CD14-positive monocyte (primary cell): ENCODE measurements around the gene FRMPD1. TPM values are rescaled to one million over a fixed set of nuclear protein-coding genes. Genes with fewer than 3 reads are reported as not detected.

ENCODE experiments used
- DNase-seq, 3 donors: peaks; one replicate each; pipeline ENCODE4 v3.0.0-alpha.2; 2011 to 2022
- H2AFZ ChIP-seq: 2 replicates; pipeline ENCODE4 v1.6.0; 2012; ENCODE audit warnings: mild to moderate bottlenecking, low read depth, low read length, inconsistent platforms; ENCODE audit not compliant: insufficient read depth, poor library complexity, severe bottlenecking
- H3K27ac ChIP-seq, 2 donors: 1 replicate in 1 of 2; 2 replicates in 1 of 2; pipeline ENCODE4 v1.5.1; 2012 to 2013; ENCODE audit warnings: low read length in 2 of 2, control low read depth in 1 of 2, inconsistent platforms in 1 of 2, low read depth in 1 of 2, mild to moderate bottlenecking in 1 of 2
- H3K27me3 ChIP-seq, 2 donors: one replicate each; pipeline versions ENCODE4 v1.6.0 to v1.6.1; 2011 to 2013; ENCODE audit warnings: low read length in 2 of 2; ENCODE audit not compliant: control insufficient read depth in 2 of 2, insufficient read depth in 2 of 2
- H3K36me3 ChIP-seq, 2 donors: replicated peaks in 1 of 2; 1 replicate in 1 of 2; 2 replicates in 1 of 2; pipeline versions ENCODE4 v1.5.1 to v1.6.1; 2012 to 2013; ENCODE audit warnings: low read length in 2 of 2, control low read depth in 1 of 2, inconsistent platforms in 1 of 2, mild to moderate bottlenecking in 1 of 2; ENCODE audit not compliant: insufficient read depth in 2 of 2, control insufficient read depth in 1 of 2
- H3K4me1 ChIP-seq, 2 donors: 1 replicate in 1 of 2; 2 replicates in 1 of 2; pipeline versions ENCODE4 v1.5.1 to v1.6.1; 2012 to 2013; ENCODE audit warnings: low read length in 2 of 2, control low read depth in 1 of 2, inconsistent platforms in 1 of 2, mild to moderate bottlenecking in 1 of 2, moderate library complexity in 1 of 2; ENCODE audit not compliant: insufficient read depth in 2 of 2, control insufficient read depth in 1 of 2
- H3K4me2 ChIP-seq: replicated peaks from 2 replicates; pipeline ENCODE3; 2012; ENCODE audit warnings: low read length, moderate library complexity, mild to moderate bottlenecking; ENCODE audit not compliant: poor library complexity, severe bottlenecking; ENCODE audit errors: extremely low read depth
- H3K4me3 ChIP-seq, 3 experiments: fragments of 200-600 bp in 1 of 3; sonication (generic) in 1 of 3; replicated peaks in 1 of 3; 1 replicate in 2 of 3; 2 replicates in 1 of 3; pipeline ENCODE4 v1.5.1; 2011 to 2013; ENCODE audit warnings: low read length in 3 of 3, mild to moderate bottlenecking in 3 of 3, control low read depth in 2 of 3, low read depth in 2 of 3, inconsistent platforms in 1 of 3, moderate library complexity in 1 of 3
- H3K79me2 ChIP-seq: 2 replicates; pipeline ENCODE4 v1.6.0; 2012; ENCODE audit warnings: mild to moderate bottlenecking, control low read depth, inconsistent platforms, low read length, moderate library complexity; ENCODE audit not compliant: insufficient read depth
- H3K9ac ChIP-seq: 2 replicates; pipeline ENCODE4 v1.6.0; 2017; ENCODE audit warnings: low read length, mild to moderate bottlenecking; ENCODE audit not compliant: insufficient read depth, poor library complexity, severe bottlenecking
- H3K9me3 ChIP-seq, 2 donors: replicated peaks in 1 of 2; 1 replicate in 1 of 2; 2 replicates in 1 of 2; pipeline versions ENCODE4 v1.5.1 to v1.6.1; 2012 to 2013; ENCODE audit warnings: low read length in 2 of 2, control low read depth in 1 of 2; ENCODE audit not compliant: control insufficient read depth in 1 of 2, insufficient read depth in 1 of 2
- H4K20me1 ChIP-seq: 2 replicates; pipeline ENCODE4 v1.6.0; 2012; ENCODE audit warnings: mild to moderate bottlenecking, low read length, control low read depth, moderate library complexity; ENCODE audit not compliant: insufficient read depth
- H3K27ac Mint-ChIP-seq, 7 donors: one replicate each; pipeline ENCODE4 v1.8.0; 2020; ENCODE audit warnings: mild to moderate bottlenecking in 7 of 7, mixed read lengths in 7 of 7, moderate library complexity in 6 of 7, inconsistent platforms in 2 of 7
- H3K27me3 Mint-ChIP-seq, 3 donors: one replicate each; pipeline ENCODE4 v1.8.0; 2021 to 2022; ENCODE audit warnings: low read depth in 3 of 3, mild to moderate bottlenecking in 3 of 3, mixed read lengths in 3 of 3, moderate library complexity in 3 of 3, inconsistent platforms in 1 of 3
- H3K36me3 Mint-ChIP-seq, 2 donors: one replicate each; pipeline ENCODE4 v1.8.0; 2020; ENCODE audit warnings: mixed read lengths in 2 of 2, inconsistent platforms in 1 of 2, mild to moderate bottlenecking in 1 of 2
- H3K4me1 Mint-ChIP-seq: one replicate; pipeline ENCODE4 v1.8.0; 2020; ENCODE audit warnings: mild to moderate bottlenecking, mixed read lengths
- H3K4me3 Mint-ChIP-seq, 2 donors: one replicate each; pipeline ENCODE4 v1.8.0; 2020; ENCODE audit warnings: mild to moderate bottlenecking in 2 of 2, mixed read lengths in 2 of 2, moderate library complexity in 1 of 2
- H3K9me3 Mint-ChIP-seq, 7 donors: one replicate each; pipeline ENCODE4 v1.8.0; 2020 to 2022; ENCODE audit warnings: mixed read lengths in 7 of 7, mild to moderate bottlenecking in 6 of 7, moderate library complexity in 6 of 7, inconsistent platforms in 2 of 7
- CTCF ChIP-seq: fragments of 200-600 bp; IDR thresholded peaks from one replicate; pipeline ENCODE4 v1.8.0; 2022; ENCODE audit warnings: antibody characterized with exemption, mild to moderate bottlenecking
- WGBS: methylation state at CpG from one replicate; pipeline ENCODE4 v1.1.5; 2013; ENCODE audit warnings: missing lambda C conversion rate; ENCODE audit not compliant: insufficient coverage; 5-methylcytosine and 5-hydroxymethylcytosine counted together
- intact Hi-C, 2 donors: fragments of 100-400 bp; cut with micrococcal nuclease; formaldehyde crosslinking; loops; one replicate each; pipeline versions ENCODE4 v1.15.0 to v1.15.1; 2023
- polyA plus RNA-seq, 3 donors: library from polyadenylated mRNA; depleted of rRNA in 1 of 3; unstranded in 2 of 3; stranded (reverse) in 1 of 3; fragments of 300-500 nt in 2 of 3; fragments of >200 nt in 1 of 3; fragmentation: Illumina TruSeq in 2 of 3; gene quantifications; 1 replicate in 2 of 3; 2 replicates in 1 of 3; pipeline ENCODE4 v1.2.3, GENCODE V29; 2012 to 2021

FRMPD1 gene
- polyA plus RNA-seq, 3 donors, result 0.03 TPM; not detected in 2

- H3K4me3 ChIP-seq, result no peak overlapping the region
- H3K79me2 ChIP-seq, result no peaks in the 10 kb centered on the region
- H3K27ac ChIP-seq, result no peak overlapping the region
- Mint-ChIP-seq H3K27me3 (peaks cover 2 to 9% (median 3%) of the 10 kb centered on the region in 3 donors), H3K36me3 (no peaks in the 10 kb centered on the region), H3K9me3 (no peaks in the 10 kb centered on the region), H3K4me1 (no peaks in the 10 kb centered on the region), H3K27ac (no peak overlapping the region), H3K4me3 (no peak overlapping the region)
- H3K27me3 ChIP-seq, result no peaks in the 10 kb centered on the region
- DNase-seq, result no peak
- no peaks in the 10 kb centered on the region for H4K20me1 ChIP-seq
- H2AFZ ChIP-seq, result no peak overlapping the region
- intact Hi-C loops, result loop anchor here (5.0 kb wide), 2 partner anchors 616 to 656 kb away; no protein-coding TSS in a partner anchor
- no peak overlapping the region for H3K9ac ChIP-seq
- H3K4me1 ChIP-seq, result no peaks in the 10 kb centered on the region
- no peak for TF ChIP-seq CTCF
- no peak overlapping the region for H3K4me2 ChIP-seq
- no peaks in the 10 kb centered on the region for H3K36me3 ChIP-seq
- WGBS, result 93% methylated on average over 17 of the region's 24 CpGs
- no peaks in the 10 kb centered on the region for H3K9me3 ChIP-seq
These were observed 95.9 kb downstream of the FRMPD1 start for GRCh38 chr9:37746448-37747270.

- Histone ChIP-seq H3K9ac (no peak overlapping the region), H2AFZ (no peak overlapping the region), H3K4me3 (no peak overlapping the region), H3K9me3 (no peaks in the 10 kb centered on the region), H3K4me1 (no peaks in the 10 kb centered on the region), H3K27me3 (no peaks in the 10 kb centered on the region), H3K79me2 (no peaks in the 10 kb centered on the region), H3K4me2 (no peak overlapping the region), H3K27ac (no peak overlapping the region), H3K36me3 (no peaks in the 10 kb centered on the region), H4K20me1 (no peaks in the 10 kb centered on the region)
- Mint-ChIP-seq H3K4me3 (no peak overlapping the region), H3K9me3 (peaks cover 0 to under 1% (median 0%) of the 10 kb centered on the region in 7 donors), H3K4me1 (no peaks in the 10 kb centered on the region), H3K36me3 (no peaks in the 10 kb centered on the region), H3K27me3 (peaks cover 2 to 9% (median 3%) of the 10 kb centered on the region in 3 donors), H3K27ac (no peak overlapping the region)
- peak; percentile 87 for TF ChIP-seq CTCF
- DNase-seq, result peak; percentile 26 to 53 (median 48)
- intact Hi-C loops, result loop anchor here (5.0 kb wide), 2 partner anchors 615 to 655 kb away; no protein-coding TSS in a partner anchor
- 100% methylated on average over 1 of the region's 3 CpGs for WGBS
These were observed 96.6 kb downstream of the FRMPD1 start for GRCh38 chr9:37747271-37747753.
